Measurements from ENCODE around the gene RSBN1.
"Not testable (repeated sequence)": the region's sequence is repeated elsewhere in the genome, so short reads cannot be mapped to it uniquely, and the experiment has no call there.

Gene RSBN1

DNA sequence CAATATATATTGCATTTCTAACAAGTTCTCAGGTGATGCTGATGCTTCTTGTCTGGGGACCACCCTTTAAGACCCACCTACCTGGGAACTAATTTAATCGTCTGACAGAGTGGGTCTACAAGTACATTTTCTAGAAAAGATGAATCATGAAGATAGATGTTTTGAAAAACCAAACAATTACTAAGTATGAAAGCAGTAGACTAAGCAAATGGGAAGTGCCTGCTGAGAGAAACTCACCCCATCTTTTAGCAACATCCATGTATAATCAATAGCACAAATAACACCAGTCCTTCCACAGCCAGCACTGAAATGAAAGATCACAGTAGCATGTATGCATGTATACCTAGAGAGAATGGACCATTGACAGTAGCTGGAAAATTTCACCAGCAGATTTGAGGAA, 42.0 kb upstream of the RSBN1 start:
- Histone ChIP-seq H3K4me3 (ENCODE audit: low read depth, low read length, poor library complexity, severe bottlenecking) (no peak overlapping the region), H3K27ac (ENCODE audit: low read depth, low read length, poor library complexity, severe bottlenecking) (no peak overlapping the region), H3K4me1 (ENCODE audit: insufficient read depth, low read length, severe bottlenecking) (peaks cover 13% of the 10 kb centered on the region), H3K36me3 (ENCODE audit: insufficient read depth, low read length) (peaks cover 80% of the 10 kb centered on the region), H3K4me2 (ENCODE audit: low read length) (no peak overlapping the region), H3K9me2 (ENCODE audit: low read depth, low read length) (no peaks in the 10 kb centered on the region), H4K20me1 (ENCODE audit: insufficient read depth, low read length) (no peaks in the 10 kb centered on the region), H3K9ac (ENCODE audit: low read length) (no peak overlapping the region), H3K79me2 (ENCODE audit: insufficient read depth, low read length) (no peaks in the 10 kb centered on the region), H2AFZ (ENCODE audit: low read length) (no peak overlapping the region), H3K9me3 (ENCODE audit: low read length) (no peaks in the 10 kb centered on the region), H3K27me3 (ENCODE audit: insufficient read depth, low read length) (no peaks in the 10 kb centered on the region), H3F3A (ENCODE audit: insufficient read depth, low read length) (no peaks in the 10 kb centered on the region)
- TF ChIP-seq, protein P1, sequence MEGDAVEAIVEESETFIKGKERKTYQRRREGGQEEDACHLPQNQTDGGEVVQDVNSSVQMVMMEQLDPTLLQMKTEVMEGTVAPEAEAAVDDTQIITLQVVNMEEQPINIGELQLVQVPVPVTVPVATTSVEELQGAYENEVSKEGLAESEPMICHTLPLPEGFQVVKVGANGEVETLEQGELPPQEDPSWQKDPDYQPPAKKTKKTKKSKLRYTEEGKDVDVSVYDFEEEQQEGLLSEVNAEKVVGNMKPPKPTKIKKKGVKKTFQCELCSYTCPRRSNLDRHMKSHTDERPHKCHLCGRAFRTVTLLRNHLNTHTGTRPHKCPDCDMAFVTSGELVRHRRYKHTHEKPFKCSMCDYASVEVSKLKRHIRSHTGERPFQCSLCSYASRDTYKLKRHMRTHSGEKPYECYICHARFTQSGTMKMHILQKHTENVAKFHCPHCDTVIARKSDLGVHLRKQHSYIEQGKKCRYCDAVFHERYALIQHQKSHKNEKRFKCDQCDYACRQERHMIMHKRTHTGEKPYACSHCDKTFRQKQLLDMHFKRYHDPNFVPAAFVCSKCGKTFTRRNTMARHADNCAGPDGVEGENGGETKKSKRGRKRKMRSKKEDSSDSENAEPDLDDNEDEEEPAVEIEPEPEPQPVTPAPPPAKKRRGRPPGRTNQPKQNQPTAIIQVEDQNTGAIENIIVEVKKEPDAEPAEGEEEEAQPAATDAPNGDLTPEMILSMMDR (IDR thresholded peaks at IDR 0.05; ENCODE audit: low read length): no peak
- no peak for TF ChIP-seq EZH2 (IDR thresholded peaks at IDR 0.05; ENCODE audit: borderline replicate concordance, low read length)

DNA sequence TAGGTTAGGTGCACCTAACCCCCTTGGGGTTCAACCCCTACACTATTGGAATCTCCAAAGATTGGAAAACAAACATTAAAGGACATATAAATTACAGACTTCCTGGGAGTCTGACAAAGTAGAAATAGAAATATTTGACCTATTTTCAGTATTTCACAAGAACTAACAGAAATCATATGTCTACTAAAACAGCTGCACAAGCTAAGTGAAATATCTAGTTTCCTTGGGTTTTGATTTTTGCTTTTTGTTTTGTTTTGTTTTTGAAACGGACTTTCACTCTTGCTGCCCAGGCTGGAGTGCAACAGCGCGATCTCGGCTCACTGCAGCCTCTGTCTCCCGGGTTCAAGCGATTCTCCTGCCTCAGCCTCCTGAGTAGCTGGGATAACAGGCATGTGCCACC, 40.4 kb upstream of the RSBN1 start:
- H3K9me3 ChIP-seq (ENCODE audit: low read length); H2AFZ ChIP-seq (ENCODE audit: low read length); H3K4me1 ChIP-seq (ENCODE audit: insufficient read depth, low read length, severe bottlenecking); H3F3A ChIP-seq (ENCODE audit: insufficient read depth, low read length); H4K20me1 ChIP-seq (ENCODE audit: insufficient read depth, low read length); H3K9me2 ChIP-seq (ENCODE audit: low read depth, low read length); H3K79me2 ChIP-seq (ENCODE audit: insufficient read depth, low read length); H3K27me3 ChIP-seq (ENCODE audit: insufficient read depth, low read length); H3K27ac ChIP-seq (ENCODE audit: low read depth, low read length, poor library complexity, severe bottlenecking); H3K4me2 ChIP-seq (ENCODE audit: low read length); H3K9ac ChIP-seq (ENCODE audit: low read length); H3K4me3 ChIP-seq (ENCODE audit: low read depth, low read length, poor library complexity, severe bottlenecking): not testable (repeated sequence)
- H3K36me3 ChIP-seq (ENCODE audit: insufficient read depth, low read length): peaks cover 82% of the 10 kb centered on the region

DNA sequence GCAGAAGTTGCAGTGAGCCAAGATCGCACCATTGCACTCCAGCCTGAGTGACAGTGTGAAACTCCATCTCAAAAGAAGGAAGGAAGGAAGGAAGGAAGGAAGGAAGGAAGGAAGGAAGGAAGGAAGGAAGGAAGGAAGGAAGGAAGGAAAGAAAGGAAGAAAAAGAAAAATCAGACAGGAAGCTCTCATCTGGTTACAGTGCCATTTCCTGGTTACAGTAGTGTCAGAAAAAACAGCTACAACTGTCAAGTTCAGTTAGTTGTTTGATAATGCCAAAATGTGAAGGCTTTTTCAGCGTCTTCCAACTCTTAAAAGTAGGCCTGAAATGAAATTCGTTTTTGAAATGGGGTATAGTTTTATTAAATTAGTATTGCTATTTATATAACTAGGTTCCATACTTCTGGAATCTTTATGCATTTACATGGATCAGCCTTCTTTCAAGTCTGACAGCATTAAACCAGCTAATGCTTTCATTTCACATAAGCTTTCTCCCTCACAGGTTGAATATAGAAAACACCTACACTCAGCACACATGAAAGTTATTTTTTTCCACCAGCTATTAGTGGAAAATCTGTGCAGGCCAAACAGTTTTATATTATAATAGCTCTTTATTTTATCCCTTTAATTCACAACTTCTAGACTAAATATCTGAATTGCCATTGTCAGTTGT, 38.0 kb upstream of the RSBN1 start:
- H3K4me1 ChIP-seq (ENCODE audit: insufficient read depth, low read length, severe bottlenecking): no peaks in the 10 kb centered on the region
- H3K9me3 ChIP-seq (ENCODE audit: low read length): no peaks in the 10 kb centered on the region
- TF ChIP-seq, protein P1 (IDR thresholded peaks at IDR 0.05; ENCODE audit: low read length): no peak
- no peak for TF ChIP-seq EZH2 (IDR thresholded peaks at IDR 0.05; ENCODE audit: borderline replicate concordance, low read length)
- H3K79me2 ChIP-seq (ENCODE audit: insufficient read depth, low read length): no peaks in the 10 kb centered on the region
- H4K20me1 ChIP-seq (ENCODE audit: insufficient read depth, low read length): no peaks in the 10 kb centered on the region
- no peaks in the 10 kb centered on the region for H3F3A ChIP-seq (ENCODE audit: insufficient read depth, low read length)
- H3K9ac ChIP-seq (ENCODE audit: low read length): no peak overlapping the region
- H3K9me2 ChIP-seq (ENCODE audit: low read depth, low read length): no peaks in the 10 kb centered on the region
- no peak overlapping the region for H3K4me2 ChIP-seq (ENCODE audit: low read length)
- H3K36me3 ChIP-seq (ENCODE audit: insufficient read depth, low read length): peaks cover 79% of the 10 kb centered on the region
- H3K27ac ChIP-seq (ENCODE audit: low read depth, low read length, poor library complexity, severe bottlenecking): no peak overlapping the region
- no peak overlapping the region for H3K4me3 ChIP-seq (ENCODE audit: low read depth, low read length, poor library complexity, severe bottlenecking)
- H3K27me3 ChIP-seq (ENCODE audit: insufficient read depth, low read length): no peaks in the 10 kb centered on the region
- no peak overlapping the region for H2AFZ ChIP-seq (ENCODE audit: low read length)

DNA sequence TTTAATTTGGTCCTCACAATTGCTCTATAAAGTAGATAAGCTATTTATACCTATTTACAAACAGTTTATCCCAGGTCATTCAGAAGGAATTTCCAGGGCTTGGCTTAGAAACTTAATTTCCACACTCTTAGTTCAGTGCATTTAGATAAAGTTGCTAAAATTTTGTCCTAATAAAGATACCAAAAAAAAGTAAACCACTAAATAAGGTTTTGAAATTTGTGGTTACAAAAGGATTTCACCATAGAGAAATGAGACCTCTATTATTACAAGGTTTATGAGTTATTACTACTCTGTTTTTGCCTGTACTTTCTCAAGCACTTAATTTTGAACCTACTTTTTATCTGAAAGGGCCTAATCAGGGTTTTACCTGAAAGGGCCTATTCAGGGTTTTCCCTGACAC, 36.8 kb upstream of the RSBN1 start:
- TF ChIP-seq EZH2 (IDR thresholded peaks at IDR 0.05; ENCODE audit: borderline replicate concordance, low read length): no peak
- TF ChIP-seq, protein P1 (IDR thresholded peaks at IDR 0.05; ENCODE audit: low read length): no peak
- Histone ChIP-seq H4K20me1 (ENCODE audit: insufficient read depth, low read length) (no peaks in the 10 kb centered on the region), H3K27me3 (ENCODE audit: insufficient read depth, low read length) (no peaks in the 10 kb centered on the region), H3K36me3 (ENCODE audit: insufficient read depth, low read length) (peaks cover 73% of the 10 kb centered on the region), H3K9ac (ENCODE audit: low read length) (no peak overlapping the region), H3K9me2 (ENCODE audit: low read depth, low read length) (no peaks in the 10 kb centered on the region), H3K27ac (ENCODE audit: low read depth, low read length, poor library complexity, severe bottlenecking) (no peak overlapping the region), H2AFZ (ENCODE audit: low read length) (no peak overlapping the region), H3K4me2 (ENCODE audit: low read length) (no peak overlapping the region), H3K4me3 (ENCODE audit: low read depth, low read length, poor library complexity, severe bottlenecking) (no peak overlapping the region), H3K4me1 (ENCODE audit: insufficient read depth, low read length, severe bottlenecking) (no peaks in the 10 kb centered on the region), H3K79me2 (ENCODE audit: insufficient read depth, low read length) (no peaks in the 10 kb centered on the region), H3K9me3 (ENCODE audit: low read length) (no peaks in the 10 kb centered on the region), H3F3A (ENCODE audit: insufficient read depth, low read length) (no peaks in the 10 kb centered on the region)
